Esophagus squamous epithelium (tissue), 4 donors: Measurements from ENCODE around the gene SLC35F4.

Experiments
- CTCF ChIP-seq, 6 experiments: fragments of 450-650 bp in 4 of 6; fragments of 200-600 bp in 2 of 6; sonication (generic) in 2 of 6; IDR thresholded peaks; one replicate each; pipeline ENCODE4 v1.5.1; 2016 to 2019; ENCODE audit warnings: antibody characterized with exemption in 6 of 6, mild to moderate bottlenecking in 4 of 6, moderate library complexity in 4 of 6
- POLR2A ChIP-seq, 4 donors: fragments of 450-650 bp; IDR thresholded peaks; one replicate each; pipeline ENCODE4 v1.6.1; 2017; ENCODE audit warnings: antibody characterized with exemption in 4 of 4, mild to moderate bottlenecking in 4 of 4, moderate library complexity in 3 of 4

GRCh38 chr14:57547131-57547530, 318.8 kb downstream of the SLC35F4 start:
- TF ChIP-seq CTCF (IDR thresholded peaks at IDR 0.05) = no peak
- TF ChIP-seq POLR2A (IDR thresholded peaks at IDR 0.05) = no peak
